Neural progenitor cell (in vitro differentiated cells): ENCODE results near the gene FBXO27. TPM values are rescaled to one million over a fixed set of nuclear protein-coding genes. Genes with fewer than 3 reads are reported as not detected.

Experiments used
- DNase-seq: peaks from one replicate; pipeline ENCODE4 v3.0.0-alpha.2; 2016; ENCODE audit warnings: low spot score
- H2AFZ ChIP-seq: fragments of 200-600 bp; sonication (generic); replicated peaks from 2 replicates; pipeline ENCODE4 v1.6.1; 2016; ENCODE audit warnings: antibody characterized with exemption
- H3F3A ChIP-seq: fragments of 200-600 bp; sonication (generic); 2 replicates; pipeline ENCODE4 v1.6.1; 2016; ENCODE audit warnings: antibody characterized with exemption, low read depth
- H3K27ac ChIP-seq: fragments of 200-600 bp; sonication (generic); 2 replicates; pipeline ENCODE4 v1.5.1; 2016; ENCODE audit warnings: mild to moderate bottlenecking
- H3K27me3 ChIP-seq: fragments of 200-600 bp; sonication (generic); 2 replicates; pipeline ENCODE4 v1.6.1; 2016; ENCODE audit warnings: mild to moderate bottlenecking, moderate library complexity
- H3K36me3 ChIP-seq: fragments of 200-600 bp; sonication (generic); 2 replicates; pipeline ENCODE4 v1.5.1; 2016
- H3K4me1 ChIP-seq: fragments of 200-600 bp; sonication (generic); 2 replicates; pipeline ENCODE4 v1.6.1; 2016; ENCODE audit warnings: mixed run types
- H3K4me2 ChIP-seq: fragments of 200-600 bp; sonication (generic); 2 replicates; pipeline ENCODE4 v1.6.1; 2016
- H3K4me3 ChIP-seq: fragments of 200-600 bp; sonication (generic); 2 replicates; pipeline ENCODE4 v1.5.1; 2016
- H3K79me2 ChIP-seq: fragments of 200-600 bp; sonication (generic); 2 replicates; pipeline ENCODE4 v1.6.1; 2016; ENCODE audit warnings: low read depth
- H3K9ac ChIP-seq: fragments of 200-600 bp; sonication (generic); 2 replicates; pipeline ENCODE4 v1.6.1; 2016
- H3K9me3 ChIP-seq: fragments of 200-600 bp; sonication (generic); 2 replicates; pipeline ENCODE4 v1.5.1; 2016; ENCODE audit warnings: low read depth
- H4K20me1 ChIP-seq: fragments of 200-600 bp; sonication (generic); 2 replicates; pipeline ENCODE4 v1.6.1; 2016; ENCODE audit warnings: low read depth
- H3K27ac Mint-ChIP-seq: 3 replicates; pipeline ENCODE4 v1.8.0; 2021; ENCODE audit warnings: mixed read lengths
- H3K27me3 Mint-ChIP-seq: 2 replicates; pipeline ENCODE4 v1.8.0; 2022; ENCODE audit warnings: low read depth, mild to moderate bottlenecking, inconsistent platforms, moderate library complexity, mixed read lengths; ENCODE audit not compliant: insufficient read depth
- H3K36me3 Mint-ChIP-seq: 3 replicates; pipeline ENCODE4 v1.8.0; 2021; ENCODE audit warnings: mixed read lengths
- H3K4me1 Mint-ChIP-seq: 3 replicates; pipeline ENCODE4 v1.8.0; 2021; ENCODE audit warnings: mixed read lengths
- H3K4me3 Mint-ChIP-seq: 3 replicates; pipeline ENCODE4 v1.8.0; 2021; ENCODE audit warnings: mild to moderate bottlenecking, moderate library complexity, mixed read lengths
- H3K9me3 Mint-ChIP-seq: 3 replicates; pipeline ENCODE4 v1.8.0; 2020; ENCODE audit warnings: mixed read lengths
- CTCF ChIP-seq: fragments of 200-600 bp; sonication (generic); IDR thresholded peaks from 2 replicates; pipeline ENCODE4 v1.5.1; 2017; ENCODE audit warnings: antibody characterized with exemption, mild to moderate bottlenecking
- EZH2 ChIP-seq: fragments of 200-600 bp; sonication (generic); IDR thresholded peaks from 2 replicates; pipeline ENCODE4 v1.6.1; 2017; ENCODE audit warnings: antibody characterized with exemption, mild to moderate bottlenecking, moderate library complexity
- EZH2phosphoT487 ChIP-seq: fragments of 200-600 bp; sonication (generic); IDR thresholded peaks from 2 replicates; pipeline ENCODE4 v1.6.1; 2017; ENCODE audit warnings: antibody characterized with exemption
- total RNA-seq: library from RNA; depleted of rRNA; stranded (reverse); fragments of >200 nt; gene quantifications from 2 replicates; pipeline ENCODE4 v1.2.3, GENCODE V29; 2015; ENCODE audit warnings: low replicate concordance

FBXO27 gene
- total RNA-seq, 1 donor from 2014 or later, result 3.1 TPM

- Mint-ChIP-seq H3K9me3 (peaks cover 5% of the 10 kb centered on the region), H3K36me3 (no peaks in the 10 kb centered on the region), H3K4me3 (no peak overlapping the region), H3K27ac (no peak overlapping the region), H3K27me3 (peaks cover 2% of the 10 kb centered on the region), H3K4me1 (no peaks in the 10 kb centered on the region)
- Histone ChIP-seq H3K27ac (no peak overlapping the region), H3F3A (no peaks in the 10 kb centered on the region), H4K20me1 (no peaks in the 10 kb centered on the region), H3K36me3 (no peaks in the 10 kb centered on the region), H3K4me3 (no peak overlapping the region), H3K9me3 (no peaks in the 10 kb centered on the region), H3K4me2 (no peak overlapping the region), H3K79me2 (no peaks in the 10 kb centered on the region), H3K4me1 (no peaks in the 10 kb centered on the region), H3K27me3 (no peaks in the 10 kb centered on the region), H3K9ac (no peak overlapping the region), H2AFZ (no peak overlapping the region)
- DNase-seq, result no peak
- no peak for TF ChIP-seq EZH2
- no peak for TF ChIP-seq EZH2phosphoT487
- TF ChIP-seq CTCF, result no peak
Observed at GRCh38 chr19:39057615-39058014, 25.3 kb upstream of the FBXO27 start.

DNA sequence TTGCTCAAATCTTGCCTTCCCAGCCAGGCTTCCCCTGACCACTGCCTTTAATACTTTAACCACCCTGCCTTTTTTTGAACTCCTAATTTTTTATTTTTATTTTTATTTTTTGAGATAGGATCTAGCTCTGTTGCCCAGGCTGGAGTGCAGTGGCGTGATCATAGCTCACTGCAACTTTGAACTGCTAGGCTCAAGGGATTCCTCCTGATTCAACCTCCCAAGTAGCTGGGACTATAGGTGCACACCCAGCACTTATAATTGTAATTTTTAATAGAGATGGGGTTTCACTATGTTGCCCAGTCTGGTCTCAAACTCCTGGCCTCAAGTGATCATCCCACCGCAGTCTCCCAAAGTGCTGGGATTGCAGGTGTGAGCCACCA is 21.7 kb upstream of the FBXO27 start:
- DNase-seq, result no peak
- Mint-ChIP-seq H3K27me3 (no peaks in the 10 kb centered on the region), H3K36me3 (no peaks in the 10 kb centered on the region), H3K9me3 (peaks cover 5% of the 10 kb centered on the region), H3K4me3 (no peak overlapping the region), H3K4me1 (no peaks in the 10 kb centered on the region), H3K27ac (no peak overlapping the region)
- Histone ChIP-seq H4K20me1 (no peaks in the 10 kb centered on the region), H3K9ac (no peak overlapping the region), H3K4me2 (no peak overlapping the region), H2AFZ (no peak overlapping the region), H3K27ac (no peak overlapping the region), H3F3A (no peaks in the 10 kb centered on the region), H3K27me3 (peaks cover 4% of the 10 kb centered on the region), H3K9me3 (no peaks in the 10 kb centered on the region), H3K4me1 (no peaks in the 10 kb centered on the region), H3K36me3 (no peaks in the 10 kb centered on the region), H3K79me2 (no peaks in the 10 kb centered on the region), H3K4me3 (no peak overlapping the region)
- no peak for TF ChIP-seq EZH2phosphoT487
- TF ChIP-seq CTCF, result no peak
- TF ChIP-seq EZH2, result no peak

GRCh38 chr19:39053276-39054090 is 21.1 kb upstream of the FBXO27 start:
- Mint-ChIP-seq H3K27me3 (no peaks in the 10 kb centered on the region), H3K9me3 (peaks cover 5% of the 10 kb centered on the region), H3K4me3 (no peak overlapping the region), H3K36me3 (no peaks in the 10 kb centered on the region), H3K27ac (no peak overlapping the region), H3K4me1 (no peaks in the 10 kb centered on the region)
- no peak overlapping the region for H3K4me3 ChIP-seq
- no peaks in the 10 kb centered on the region for H3K9me3 ChIP-seq
- no peaks in the 10 kb centered on the region for H3K4me1 ChIP-seq
- peaks cover 4% of the 10 kb centered on the region for H3K27me3 ChIP-seq
- H3K27ac ChIP-seq, result no peak overlapping the region
- no peaks in the 10 kb centered on the region for H3K36me3 ChIP-seq
- no peak overlapping the region for H3K4me2 ChIP-seq
- H3F3A ChIP-seq, result no peaks in the 10 kb centered on the region
- no peak overlapping the region for H2AFZ ChIP-seq
- no peaks in the 10 kb centered on the region for H4K20me1 ChIP-seq
- H3K79me2 ChIP-seq, result no peaks in the 10 kb centered on the region
- TF ChIP-seq CTCF (no peak), EZH2 (no peak), EZH2phosphoT487 (no peak)
- no peak for DNase-seq
- no peak overlapping the region for H3K9ac ChIP-seq
